ENCODE measurements around the gene GRB7.

The GRB7 gene

DNA sequence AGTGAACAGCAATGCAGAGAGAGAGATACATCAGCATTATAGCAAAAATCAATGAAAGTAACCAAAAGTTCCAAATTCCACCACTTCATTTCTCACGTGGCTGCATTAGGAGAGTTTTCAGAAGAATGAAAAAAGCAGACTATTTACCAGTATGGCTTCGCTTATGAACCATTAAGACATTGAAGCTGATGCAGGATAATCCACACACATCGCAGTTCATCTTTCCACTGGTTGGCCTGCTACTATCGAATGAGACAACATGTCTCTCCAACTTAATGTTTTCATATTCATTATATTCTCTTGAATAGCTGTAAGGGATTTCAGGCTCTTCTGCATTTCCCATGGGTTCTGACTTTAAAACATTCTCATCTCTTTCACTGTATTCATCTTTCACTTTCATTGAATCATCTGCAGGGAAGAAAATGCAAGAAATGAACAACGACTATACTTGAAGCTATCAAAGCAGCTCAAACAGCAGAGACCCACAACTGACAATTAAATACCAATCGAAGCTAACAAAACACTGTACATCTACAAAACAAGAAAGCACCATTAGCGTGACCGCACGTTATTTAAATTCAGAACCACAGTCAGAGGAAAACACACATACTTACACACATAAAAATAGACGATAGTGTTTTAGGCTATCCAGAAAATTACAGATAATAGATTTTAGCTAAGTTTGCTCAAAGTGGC, 54.9 kb downstream of the GRB7 start:
- no peak overlapping the region for H3K4me3 ChIP-seq (ENCODE audit: low read length)

GRCh38 chr17:39793301-39793872, 55.6 kb downstream of the GRB7 start:
- no peak overlapping the region for H3K4me3 ChIP-seq (ENCODE audit: low read length)
- TF ChIP-seq, protein P1, sequence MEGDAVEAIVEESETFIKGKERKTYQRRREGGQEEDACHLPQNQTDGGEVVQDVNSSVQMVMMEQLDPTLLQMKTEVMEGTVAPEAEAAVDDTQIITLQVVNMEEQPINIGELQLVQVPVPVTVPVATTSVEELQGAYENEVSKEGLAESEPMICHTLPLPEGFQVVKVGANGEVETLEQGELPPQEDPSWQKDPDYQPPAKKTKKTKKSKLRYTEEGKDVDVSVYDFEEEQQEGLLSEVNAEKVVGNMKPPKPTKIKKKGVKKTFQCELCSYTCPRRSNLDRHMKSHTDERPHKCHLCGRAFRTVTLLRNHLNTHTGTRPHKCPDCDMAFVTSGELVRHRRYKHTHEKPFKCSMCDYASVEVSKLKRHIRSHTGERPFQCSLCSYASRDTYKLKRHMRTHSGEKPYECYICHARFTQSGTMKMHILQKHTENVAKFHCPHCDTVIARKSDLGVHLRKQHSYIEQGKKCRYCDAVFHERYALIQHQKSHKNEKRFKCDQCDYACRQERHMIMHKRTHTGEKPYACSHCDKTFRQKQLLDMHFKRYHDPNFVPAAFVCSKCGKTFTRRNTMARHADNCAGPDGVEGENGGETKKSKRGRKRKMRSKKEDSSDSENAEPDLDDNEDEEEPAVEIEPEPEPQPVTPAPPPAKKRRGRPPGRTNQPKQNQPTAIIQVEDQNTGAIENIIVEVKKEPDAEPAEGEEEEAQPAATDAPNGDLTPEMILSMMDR (conservative IDR thresholded peaks at IDR 0.05; ENCODE audit: low read length), result no peak

More for the DNA sequence above, 54.9 kb downstream of the GRB7 start:
- no peak for DNase-seq (ENCODE audit: low read depth)
- TF ChIP-seq, protein P1 (conservative IDR thresholded peaks at IDR 0.05; ENCODE audit: low read length), result no peak

DNA sequence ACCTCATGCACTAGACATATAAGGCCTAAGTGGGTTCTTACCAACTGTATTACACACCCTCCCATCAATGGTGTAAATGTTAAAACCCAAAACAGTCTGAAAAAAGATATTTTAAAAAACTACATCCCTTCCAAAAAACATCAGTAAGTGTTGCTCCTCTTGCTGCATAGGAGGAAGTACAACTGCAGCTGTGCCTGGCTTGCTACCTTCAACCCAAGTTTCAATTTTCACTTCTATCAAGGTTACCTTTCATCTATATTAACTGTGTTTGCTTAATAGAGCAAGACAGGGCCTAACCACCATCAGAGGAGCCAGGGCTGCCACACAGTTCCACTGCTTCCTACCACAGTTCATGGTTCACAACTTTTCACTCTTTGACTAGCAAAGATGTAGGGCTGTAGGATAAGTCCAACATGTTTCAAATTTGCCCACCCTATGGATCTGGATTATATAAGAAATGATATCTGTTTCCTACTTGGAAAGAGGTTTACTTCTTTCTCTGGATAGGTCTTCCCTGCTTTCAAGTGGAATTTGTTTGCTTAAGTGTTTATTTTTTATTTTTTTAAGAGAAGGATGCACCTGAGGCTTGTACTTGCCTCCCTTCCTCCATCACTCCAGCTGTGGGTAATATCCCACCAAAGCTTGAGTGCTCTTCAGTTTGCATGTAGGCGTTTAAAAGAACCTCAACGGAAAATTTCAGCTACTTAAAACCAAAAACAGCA, 56.7 kb downstream of the GRB7 start:
- TF ChIP-seq, protein P1 (conservative IDR thresholded peaks at IDR 0.05; ENCODE audit: low read length), result no peak
- no peak for DNase-seq (ENCODE audit: low read depth)
- no peak overlapping the region for H3K4me3 ChIP-seq (ENCODE audit: low read length)

More at GRCh38 chr17:39793301-39793872, 55.6 kb downstream of the GRB7 start:
- no peak for DNase-seq (ENCODE audit: low read depth)
